GM21423 (cell line): ENCODE data around the gene BLOC1S3.

ENCODE experiments used
- ATAC-seq: cut with Tn5 transposase; IDR thresholded peaks from one replicate; pipeline ENCODE4 v1.9.1; 2021; ENCODE audit warnings: mild to moderate bottlenecking, moderate library complexity; ENCODE audit not compliant: unreplicated experiment

BLOC1S3 gene, protein sequence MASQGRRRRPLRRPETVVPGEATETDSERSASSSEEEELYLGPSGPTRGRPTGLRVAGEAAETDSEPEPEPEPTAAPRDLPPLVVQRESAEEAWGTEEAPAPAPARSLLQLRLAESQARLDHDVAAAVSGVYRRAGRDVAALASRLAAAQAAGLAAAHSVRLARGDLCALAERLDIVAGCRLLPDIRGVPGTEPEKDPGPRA

DNA sequence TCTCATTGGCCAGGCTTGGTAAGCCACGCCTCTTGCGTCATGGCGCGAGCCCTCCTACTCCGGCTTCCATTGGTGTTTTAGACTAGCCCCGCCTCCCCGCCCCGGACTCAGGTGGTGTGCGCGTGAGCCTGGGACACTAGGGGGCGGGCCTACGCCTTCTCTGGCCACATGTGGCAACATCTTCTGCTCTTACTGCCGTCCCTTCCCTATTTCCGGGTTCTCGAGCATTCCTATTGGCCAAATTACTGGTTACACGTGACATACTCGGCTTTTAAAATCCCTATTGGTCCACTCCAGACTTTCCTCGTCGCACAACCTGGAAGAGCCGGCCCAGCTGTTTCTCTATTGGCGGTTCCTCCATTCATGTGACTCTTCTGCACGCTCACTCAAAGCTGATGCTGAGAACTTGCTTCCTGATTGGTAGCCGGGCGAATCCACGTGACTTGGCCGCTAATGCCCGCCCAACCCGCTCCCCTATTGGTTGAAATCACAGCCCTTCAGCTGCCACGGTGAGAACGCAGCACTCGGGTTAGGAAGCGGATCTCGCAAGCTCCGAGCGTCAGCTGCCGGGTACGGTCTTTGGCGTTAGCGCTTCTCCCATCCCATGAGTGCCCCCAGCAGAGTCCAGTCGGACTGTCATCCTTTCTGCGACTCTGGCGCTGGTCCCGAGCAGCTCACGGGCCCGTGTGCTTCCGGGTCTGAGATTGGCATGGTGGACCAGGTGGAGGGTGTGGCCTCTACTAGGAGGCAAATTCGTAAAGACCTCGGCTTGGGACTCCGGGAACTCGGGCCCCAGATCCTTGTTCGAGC is at the start of gene BLOC1S3:
BLOC1S3 (plus strand) TSS at position 523 of the 810 bp plus-strand sequence. CDS start 513 bp downstream, outside the sequence.
- ATAC-seq: peak; percentile 80

DNA sequence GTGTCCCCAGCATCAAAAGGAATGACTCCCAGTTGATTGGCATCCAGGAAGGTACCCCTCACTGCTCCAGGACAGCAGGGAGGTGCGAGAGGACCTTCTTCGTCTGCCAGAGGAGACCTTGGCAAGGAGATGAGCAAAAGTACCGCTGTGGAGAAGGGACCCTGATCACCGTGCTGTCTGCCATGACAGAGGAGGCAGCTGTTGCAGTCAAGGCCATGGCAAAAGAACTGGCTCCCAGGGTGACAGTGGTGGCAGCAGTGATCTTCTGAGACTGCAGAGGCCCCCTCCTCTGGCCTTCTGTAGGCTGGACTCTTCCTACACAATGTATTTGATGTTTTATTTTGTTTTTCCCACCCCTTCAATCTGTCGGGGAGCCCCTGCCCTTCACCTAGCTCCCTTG is 49.8 kb upstream of the BLOC1S3 start:
- ATAC-seq: no peak

DNA sequence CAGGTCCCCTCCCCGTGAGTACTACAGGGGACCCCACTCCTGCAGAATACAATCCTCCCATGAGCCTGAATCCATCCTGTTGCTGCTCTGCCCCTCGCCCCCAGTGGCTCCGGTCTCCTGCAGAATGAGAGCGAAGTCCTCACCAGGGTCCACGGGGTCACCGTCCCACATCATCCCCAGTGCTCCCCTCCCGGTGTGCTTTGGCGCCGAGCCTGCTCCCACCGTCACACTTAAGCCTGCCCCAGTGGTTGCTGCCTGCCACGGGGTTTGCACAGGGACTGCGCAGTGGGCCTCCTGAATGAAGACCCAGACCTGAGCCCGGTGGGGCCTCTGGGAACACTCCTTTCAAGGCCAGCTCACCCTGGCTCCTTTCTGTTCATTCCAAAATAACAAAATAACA is 48.3 kb upstream of the BLOC1S3 start:
- no peak for ATAC-seq

DNA sequence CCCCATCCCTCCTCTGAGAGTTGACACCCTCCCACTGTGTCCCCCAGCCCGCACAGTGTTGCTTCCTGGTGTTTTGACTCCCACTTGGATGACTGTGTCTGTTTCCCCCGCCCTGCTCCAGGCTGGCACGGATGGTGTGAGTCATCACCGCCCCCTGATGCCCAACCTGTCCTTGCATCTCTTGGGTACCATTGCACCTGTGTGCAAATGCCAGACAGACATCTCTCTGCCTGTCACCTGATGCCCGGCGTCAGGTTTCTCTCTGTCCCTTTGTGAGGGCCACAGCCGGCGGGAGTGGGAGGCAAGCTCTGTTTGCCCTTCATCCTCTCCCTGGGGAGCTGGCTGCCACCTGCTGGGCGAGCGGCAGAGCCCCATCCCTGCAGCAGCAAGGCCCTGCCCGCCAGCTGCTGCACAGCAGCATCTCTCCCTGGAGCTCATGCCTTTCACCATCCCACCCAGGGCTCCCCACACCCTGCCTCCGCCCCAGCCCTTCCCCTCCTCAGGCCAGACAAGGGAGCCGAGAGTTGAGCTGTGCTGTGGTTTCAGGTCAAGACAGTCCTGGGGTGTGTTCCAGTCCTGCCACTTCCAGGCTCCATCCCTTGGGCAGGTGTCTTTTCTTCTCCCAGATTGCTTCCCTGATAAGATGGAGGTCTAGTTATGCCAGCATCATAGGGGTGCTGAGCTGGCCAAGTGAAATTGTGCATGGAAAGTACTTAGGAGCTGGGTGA is 47.5 kb upstream of the BLOC1S3 start:
- ATAC-seq: no peak

DNA sequence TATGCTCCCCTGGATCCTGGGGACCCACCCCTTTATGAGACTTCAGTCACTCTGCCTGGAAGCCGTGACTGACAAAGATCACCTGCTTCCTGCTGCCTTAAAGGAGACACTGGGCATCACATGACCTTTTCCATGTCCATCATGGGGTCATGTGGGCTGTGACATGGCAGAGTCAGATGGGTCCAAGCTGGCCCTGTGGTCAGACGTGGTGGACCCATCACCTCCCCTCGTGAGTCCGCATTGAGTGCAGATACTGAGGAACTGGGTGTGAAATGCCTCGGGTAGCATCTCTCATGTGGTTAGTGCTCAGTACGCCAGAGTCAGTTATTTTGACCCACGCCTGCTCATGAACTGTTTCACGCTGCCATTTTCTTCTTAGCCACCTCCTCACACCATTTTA is 44.9 kb upstream of the BLOC1S3 start:
- no peak for ATAC-seq

DNA sequence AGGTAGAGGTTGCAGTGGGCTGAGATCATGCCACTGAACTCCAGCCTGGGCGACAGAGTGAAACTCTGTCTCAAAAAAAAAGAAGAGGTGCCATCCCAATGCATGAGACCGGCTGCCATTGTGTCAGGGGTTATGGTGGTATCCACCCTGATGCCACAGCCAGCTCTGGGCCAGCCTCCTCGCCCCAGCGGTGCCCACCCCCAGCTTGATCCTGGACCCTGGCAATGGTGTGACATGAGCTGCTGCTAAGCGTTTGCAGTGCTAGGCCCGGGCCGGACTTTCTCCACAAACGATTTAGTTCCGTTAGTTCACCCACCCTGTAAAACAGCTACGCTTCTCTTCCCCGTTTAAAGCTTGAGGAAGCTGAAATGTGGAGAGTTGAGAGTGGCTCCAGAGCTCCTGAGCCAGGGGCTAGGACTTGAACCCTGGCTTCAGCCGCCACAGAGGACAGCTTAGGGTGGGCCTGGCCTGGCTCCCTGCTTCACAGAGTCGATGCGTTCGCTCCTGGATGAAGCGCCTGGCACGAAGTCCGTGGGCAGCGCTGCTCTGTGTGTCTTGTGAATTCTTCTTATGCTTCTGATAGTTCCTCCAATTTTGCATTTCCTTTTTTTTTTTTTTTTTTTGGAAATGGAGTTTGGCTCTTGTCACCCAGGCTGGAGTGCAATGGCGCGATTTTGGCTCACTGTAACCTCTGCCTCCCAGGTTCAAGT is 43.3 kb upstream of the BLOC1S3 start:
- ATAC-seq: no peak

DNA sequence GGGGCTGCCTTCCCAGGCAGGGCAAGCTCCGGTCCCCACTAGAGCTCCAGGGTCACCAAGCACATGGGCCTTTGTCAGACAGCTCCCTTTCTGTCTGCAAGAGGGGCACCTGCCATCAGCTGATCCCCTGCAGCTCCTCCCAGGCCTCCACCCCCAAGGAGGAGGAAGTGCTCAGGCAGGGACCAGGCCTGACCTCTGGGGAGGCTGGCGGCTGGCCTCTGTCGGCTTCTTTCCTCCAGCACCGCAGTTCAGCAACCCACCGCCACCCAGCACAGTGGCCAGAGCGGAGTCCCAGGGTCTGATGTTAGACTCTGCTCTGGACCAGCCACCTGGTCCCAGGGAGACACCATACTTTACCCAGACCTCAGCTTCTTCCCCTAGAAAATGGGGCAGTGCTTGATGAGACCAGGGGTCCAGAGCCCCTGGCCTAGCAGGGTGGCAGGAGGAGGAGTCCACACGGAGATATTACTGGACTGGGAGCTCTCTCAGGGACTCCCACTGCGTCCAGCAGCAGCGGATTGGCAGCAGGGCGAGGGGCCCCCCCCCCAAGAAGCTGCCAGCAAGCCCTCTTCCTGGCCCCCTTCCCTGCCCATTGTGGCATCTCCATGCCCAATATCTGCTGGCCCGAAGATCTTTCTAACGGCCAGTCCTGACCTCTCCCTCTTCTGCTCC is 41.9 kb upstream of the BLOC1S3 start:
- ATAC-seq: no peak

DNA sequence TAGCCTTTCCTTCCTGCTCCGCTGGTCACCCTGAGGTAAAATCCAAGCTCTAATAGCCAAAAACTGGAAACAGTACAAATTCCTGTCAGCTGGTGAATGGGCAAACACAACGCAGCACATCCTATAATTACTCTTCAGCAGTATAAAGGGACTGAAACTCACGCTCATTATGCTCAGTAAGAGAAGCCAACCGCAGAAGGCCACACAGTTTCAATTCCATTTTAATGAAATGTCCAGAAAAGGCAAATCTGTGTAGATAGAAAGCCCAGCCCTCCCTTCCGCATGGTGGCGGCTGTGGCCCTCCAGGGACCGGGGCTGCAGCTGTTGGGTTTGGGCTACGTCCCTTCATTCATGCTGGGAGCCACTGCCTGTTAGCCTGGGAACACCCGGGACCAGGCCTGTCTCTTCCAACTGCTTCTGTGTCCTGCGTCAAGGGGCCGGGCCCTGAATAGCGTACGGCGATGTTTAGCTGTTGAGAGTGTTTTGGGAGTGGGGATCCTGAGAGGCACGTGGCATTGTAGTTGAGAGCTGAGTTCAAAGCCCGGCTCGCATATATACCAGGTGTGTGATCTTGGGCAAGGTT is 41.3 kb upstream of the BLOC1S3 start:
- ATAC-seq: no peak

DNA sequence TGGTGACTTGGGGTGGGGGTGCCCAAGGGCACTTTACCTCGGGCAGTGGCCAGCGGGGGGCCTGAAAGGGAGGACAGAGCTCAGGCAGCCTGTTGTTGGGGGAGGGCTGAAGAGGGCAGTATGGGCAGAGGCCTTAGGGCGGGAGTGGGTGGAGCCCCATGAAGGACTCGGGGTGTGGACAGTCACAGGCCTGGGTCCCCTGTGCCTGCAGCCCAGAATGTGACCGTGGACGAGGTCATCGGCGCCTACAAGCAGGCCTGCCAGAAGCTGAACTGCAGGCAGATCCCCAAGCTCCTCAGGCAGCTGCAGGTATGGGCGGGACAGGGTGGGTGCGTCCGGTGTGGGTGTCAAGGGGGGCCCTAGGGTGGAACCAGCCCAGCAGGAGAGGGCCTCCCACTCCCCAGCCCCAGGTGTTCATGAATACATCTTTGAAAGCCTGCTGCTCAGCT is 40.3 kb upstream of the BLOC1S3 start:
- no peak for ATAC-seq

DNA sequence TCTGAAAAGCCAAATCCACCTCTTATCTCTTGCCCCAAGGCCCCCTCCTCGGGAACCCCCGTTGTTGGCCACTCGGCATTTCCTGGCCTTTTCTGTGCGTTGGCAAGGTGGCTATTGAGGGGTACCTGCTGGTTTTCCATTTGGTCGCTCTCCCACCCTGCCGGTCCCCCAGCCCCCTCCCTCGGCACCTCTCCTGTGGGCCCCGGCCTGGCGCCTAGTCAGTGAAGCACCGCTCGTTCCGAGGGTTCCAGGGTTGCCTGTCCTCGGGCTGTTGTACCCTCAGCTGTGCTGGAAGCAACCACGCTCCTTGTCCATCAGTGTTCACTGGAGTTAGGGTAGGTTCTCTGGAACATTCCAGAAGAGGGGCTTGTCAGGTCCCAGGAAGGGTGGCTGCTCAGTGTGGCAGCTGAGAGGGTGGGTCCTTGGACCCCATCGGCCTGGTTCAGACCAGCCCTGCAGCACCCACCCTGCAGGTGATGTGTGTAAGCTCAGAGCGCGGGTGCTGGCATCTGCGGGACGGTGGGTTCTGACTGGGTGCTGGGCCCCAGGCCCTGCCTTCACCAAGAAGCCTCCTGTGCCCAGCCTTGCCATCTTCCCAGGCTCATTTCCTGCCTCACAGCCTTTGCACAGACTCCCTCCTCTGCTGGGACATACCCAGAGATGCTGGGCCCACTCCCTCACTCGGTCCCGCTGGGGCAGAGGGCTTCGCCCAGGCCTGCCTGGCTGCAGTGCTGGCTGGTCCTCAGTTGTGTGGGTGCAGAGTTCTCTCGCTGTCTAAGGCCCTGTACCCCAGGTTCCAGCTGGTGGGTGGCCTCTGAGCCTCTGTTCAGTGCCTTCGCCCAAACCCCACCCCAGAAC is 39.1 kb upstream of the BLOC1S3 start:
- ATAC-seq: no peak

DNA sequence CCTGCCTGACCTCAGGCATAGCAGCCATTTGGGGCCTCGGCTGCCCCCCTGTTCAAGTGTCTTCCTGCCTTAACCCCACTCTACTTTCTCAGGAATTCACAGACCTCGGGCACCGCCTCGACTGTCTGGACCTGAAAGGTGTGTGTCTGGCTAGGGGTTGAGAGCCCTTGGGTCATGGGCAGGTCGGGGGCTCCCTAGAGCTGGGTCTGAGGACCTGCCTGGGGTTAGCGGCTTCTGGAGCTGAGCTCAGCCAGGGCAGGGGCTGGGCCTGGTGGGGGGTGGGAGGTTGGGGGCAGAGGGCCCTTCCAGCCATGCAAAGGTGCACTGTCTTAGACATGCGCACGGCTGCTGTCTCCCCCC is 38.5 kb upstream of the BLOC1S3 start:
- no peak for ATAC-seq

DNA sequence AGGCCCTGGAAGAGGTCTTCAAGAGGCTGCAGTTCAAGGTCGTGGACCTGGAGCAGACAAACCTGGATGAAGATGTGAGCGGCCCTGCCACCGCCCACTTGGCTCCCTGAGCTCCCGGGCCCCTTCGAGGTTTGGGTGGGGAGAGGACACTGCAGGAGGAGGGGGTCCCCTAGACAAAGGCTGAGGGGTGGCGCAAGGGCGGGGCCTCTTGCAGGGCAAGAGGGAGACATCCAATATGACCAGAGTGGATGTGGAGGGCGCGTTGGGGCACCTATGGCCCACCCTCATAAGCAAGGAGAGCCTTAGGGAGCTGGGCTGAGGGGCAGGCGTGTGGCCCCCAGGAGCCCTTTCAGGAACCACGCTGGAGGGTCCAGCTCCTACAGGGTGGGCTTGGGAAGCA is 38.1 kb upstream of the BLOC1S3 start:
- ATAC-seq: no peak

DNA sequence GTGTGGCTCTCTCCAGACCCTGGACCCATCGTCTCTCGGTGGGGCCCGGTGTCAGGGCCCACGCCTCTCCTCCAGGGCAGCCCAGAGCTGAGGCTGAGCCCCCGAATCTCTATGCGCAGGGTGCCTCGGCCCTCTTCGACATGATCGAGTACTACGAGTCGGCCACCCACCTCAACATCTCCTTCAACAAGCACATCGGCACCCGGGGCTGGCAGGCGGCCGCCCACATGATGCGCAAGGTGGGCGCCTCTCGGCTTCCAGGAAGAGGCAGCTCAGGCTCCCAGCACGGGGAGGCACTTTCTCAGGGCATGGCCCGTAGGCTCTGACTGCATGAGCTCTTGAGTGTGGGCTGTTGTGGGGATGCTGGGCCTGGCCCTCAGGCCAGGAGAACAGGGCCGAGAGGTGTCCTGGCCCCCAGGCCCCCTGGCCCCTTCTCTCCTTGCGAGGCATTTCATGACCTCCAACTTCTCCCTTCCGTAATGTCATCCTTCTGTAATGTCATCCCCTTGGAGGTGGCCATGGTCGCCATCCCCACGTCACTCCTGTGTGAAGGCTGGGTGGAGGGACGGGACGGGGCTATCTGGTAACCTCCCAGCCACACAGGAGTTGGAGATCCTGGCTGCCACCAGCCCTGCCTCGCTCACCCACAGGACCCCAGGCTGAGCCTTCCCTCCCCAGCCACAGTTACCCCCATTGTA is 37.2 kb upstream of the BLOC1S3 start:
- no peak for ATAC-seq

DNA sequence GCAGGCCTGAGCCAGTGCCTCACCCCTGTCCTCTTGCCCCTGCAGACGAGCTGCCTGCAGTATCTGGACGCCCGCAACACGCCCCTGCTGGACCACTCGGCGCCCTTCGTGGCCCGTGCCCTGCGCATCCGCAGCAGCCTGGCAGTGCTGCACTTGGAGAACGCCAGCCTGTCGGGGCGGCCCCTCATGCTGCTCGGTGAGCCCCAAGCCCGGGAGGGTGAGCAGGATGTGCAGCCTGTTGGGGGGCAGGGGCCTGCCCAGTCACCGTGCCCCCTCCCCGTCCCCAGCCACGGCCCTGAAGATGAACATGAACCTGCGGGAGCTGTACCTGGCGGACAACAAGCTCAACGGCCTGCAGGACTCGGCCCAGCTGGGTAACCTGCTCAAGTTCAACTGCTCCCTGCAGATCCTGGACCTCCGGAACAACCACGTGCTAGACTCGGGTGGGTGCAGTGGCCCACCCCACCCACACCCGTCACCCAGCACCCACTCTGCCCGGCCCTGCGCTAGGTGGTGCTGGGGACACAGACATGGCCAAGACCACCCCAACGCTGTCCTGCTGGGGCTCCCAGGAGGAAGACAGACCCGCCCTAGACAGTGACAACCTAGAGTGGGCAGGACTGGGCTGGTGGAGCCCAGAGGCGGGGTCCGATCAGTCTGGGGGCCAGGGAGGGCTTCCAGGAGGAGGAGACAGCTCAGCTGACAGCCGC is 36.4 kb upstream of the BLOC1S3 start:
- no peak for ATAC-seq

DNA sequence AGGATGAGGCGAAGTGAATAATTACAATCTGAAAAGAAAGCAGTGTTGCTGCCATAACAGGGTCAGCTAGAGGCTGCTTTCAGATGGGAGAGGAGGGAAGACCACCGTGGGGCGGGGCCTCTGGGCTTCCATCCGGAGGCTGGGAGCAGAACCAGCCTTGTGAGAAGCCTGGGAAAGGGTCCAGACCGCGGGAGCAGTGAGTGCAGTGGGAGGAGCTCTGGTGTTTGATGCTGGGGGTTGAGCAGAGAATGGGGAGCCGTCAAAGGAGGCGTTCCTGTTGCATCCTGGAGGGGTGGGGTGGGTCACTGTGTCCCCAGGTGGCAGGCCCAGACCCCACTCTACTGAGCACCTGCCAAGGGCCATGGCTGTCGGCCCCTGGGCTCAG is 35.9 kb upstream of the BLOC1S3 start:
- ATAC-seq: no peak

DNA sequence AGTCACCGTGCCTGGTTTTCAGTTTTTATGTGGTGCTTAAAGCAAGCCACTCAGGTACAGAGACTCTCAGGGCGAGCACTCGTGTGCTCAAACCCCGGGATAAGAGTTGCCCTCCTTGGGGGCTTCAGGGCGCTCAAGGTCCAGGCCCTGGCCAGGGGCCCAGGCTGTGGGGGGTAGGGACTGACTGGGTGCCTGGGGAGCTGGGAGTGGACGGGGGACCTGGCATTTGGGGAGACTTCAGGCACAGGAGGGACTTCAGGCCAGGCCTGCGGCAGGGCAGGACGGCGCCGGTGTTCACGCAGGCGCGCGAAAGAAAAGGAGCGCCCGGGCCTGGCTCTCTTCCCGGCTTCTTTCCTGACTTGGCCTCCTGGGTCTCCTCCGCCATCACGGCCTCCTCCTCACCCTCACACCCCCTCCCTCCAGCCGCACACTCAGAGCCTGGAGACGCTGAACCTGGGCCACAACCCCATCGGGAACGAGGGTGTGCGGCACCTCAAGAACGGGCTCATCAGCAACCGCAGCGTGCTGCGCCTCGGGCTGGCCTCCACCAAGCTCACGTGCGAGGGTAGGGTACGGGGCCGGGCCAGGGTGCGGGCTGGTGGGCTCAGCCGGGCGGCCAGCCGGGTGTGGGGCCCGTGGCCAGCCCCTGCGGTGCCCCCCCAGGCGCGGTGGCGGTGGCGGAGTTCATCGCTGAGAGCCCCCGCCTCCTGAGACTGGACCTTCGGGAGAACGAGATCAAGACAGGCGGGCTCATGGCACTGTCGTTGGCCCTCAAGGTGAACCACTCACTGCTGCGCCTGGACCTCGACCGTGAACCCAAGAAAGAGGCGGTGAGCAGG is 33.9 kb upstream of the BLOC1S3 start:
- ATAC-seq: no peak
